Chondrocyte (in vitro differentiated cells): ENCODE measurements around the gene EIF5. TPM values are rescaled to one million over a fixed set of nuclear protein-coding genes. Genes with fewer than 3 reads are reported as not detected.
"Not testable (repeated sequence)": the region's sequence is repeated elsewhere in the genome, so short reads cannot be mapped to it uniquely, and the experiment has no call there.

ENCODE experiments used
- DNase-seq: peaks from one replicate; pipeline ENCODE4 v3.0.0; 2021; ENCODE audit warnings: mixed read lengths, low spot score
- H3K27ac Mint-ChIP-seq: one replicate; pipeline ENCODE4 v1.8.0; 2021; ENCODE audit warnings: mild to moderate bottlenecking, moderate library complexity, mixed read lengths; ENCODE audit not compliant: unreplicated experiment
- H3K27me3 Mint-ChIP-seq: 2 replicates; pipeline ENCODE4 v1.8.0; 2021; ENCODE audit warnings: low read depth, mixed read lengths
- H3K36me3 Mint-ChIP-seq: 2 replicates; pipeline ENCODE4 v1.8.0; 2021; ENCODE audit warnings: low read depth, mixed read lengths
- H3K4me1 Mint-ChIP-seq: 2 replicates; pipeline ENCODE4 v1.8.0; 2021; ENCODE audit warnings: low read depth, mild to moderate bottlenecking, mixed read lengths
- H3K4me3 Mint-ChIP-seq: one replicate; pipeline ENCODE4 v1.8.0; 2021; ENCODE audit warnings: mild to moderate bottlenecking, moderate library complexity, mixed read lengths; ENCODE audit not compliant: unreplicated experiment
- H3K9me3 Mint-ChIP-seq: 2 replicates; pipeline ENCODE4 v1.8.0; 2021; ENCODE audit warnings: low read depth, mixed read lengths
- CTCF ChIP-seq: fragments of 200-600 bp; sonication (generic); IDR thresholded peaks from 2 replicates; pipeline ENCODE4 v1.5.0; 2021; ENCODE audit warnings: antibody characterized with exemption, mild to moderate bottlenecking, moderate library complexity
- total RNA-seq: library from RNA; stranded (reverse); gene quantifications from 3 replicates; pipeline ENCODE4 v1.2.1, GENCODE V29; 2021

Gene EIF5
- total RNA-seq, 1 donor from 2014 or later = 212 TPM

- no peaks in the 10 kb centered on the region for H3K4me1 Mint-ChIP-seq
- no peak overlapping the region for H3K27ac Mint-ChIP-seq
- no peak for DNase-seq
- H3K27me3 Mint-ChIP-seq = no peaks in the 10 kb centered on the region
- H3K36me3 Mint-ChIP-seq = no peaks in the 10 kb centered on the region
- no peaks in the 10 kb centered on the region for H3K9me3 Mint-ChIP-seq
- TF ChIP-seq CTCF = no peak
- H3K4me3 Mint-ChIP-seq = no peak overlapping the region
Measured at GRCh38 chr14:103354141-103354540, 20.1 kb downstream of the EIF5 start.

- Mint-ChIP-seq H3K9me3 (no peaks in the 10 kb centered on the region), H3K27ac (no peak overlapping the region), H3K27me3 (no peaks in the 10 kb centered on the region), H3K4me3 (no peak overlapping the region), H3K36me3 (no peaks in the 10 kb centered on the region), H3K4me1 (no peaks in the 10 kb centered on the region)
- no peak for TF ChIP-seq CTCF
- no peak for DNase-seq
Measured at GRCh38 chr14:103356024-103356682, 22.1 kb downstream of the EIF5 start.

- H3K27ac Mint-ChIP-seq, H3K4me3 Mint-ChIP-seq, H3K27me3 Mint-ChIP-seq, H3K36me3 Mint-ChIP-seq, H3K9me3 Mint-ChIP-seq, DNase-seq, H3K4me1 Mint-ChIP-seq: not testable (repeated sequence)
Measured at GRCh38 chr14:103357552-103357951, 23.5 kb downstream of the EIF5 start.

GRCh38 chr14:103360548-103360947 is 26.5 kb downstream of the EIF5 start:
- Mint-ChIP-seq H3K4me3 (no peak overlapping the region), H3K27me3 (no peaks in the 10 kb centered on the region), H3K27ac (no peak overlapping the region), H3K4me1 (peaks cover 3% of the 10 kb centered on the region), H3K36me3 (peaks cover 15% of the 10 kb centered on the region), H3K9me3 (peaks cover 24% of the 10 kb centered on the region)
- no peak for DNase-seq
- TF ChIP-seq CTCF = no peak

- peaks cover 24% of the 10 kb centered on the region for H3K9me3 Mint-ChIP-seq
- H3K36me3 Mint-ChIP-seq = peaks cover 15% of the 10 kb centered on the region
- no peaks in the 10 kb centered on the region for H3K27me3 Mint-ChIP-seq
- peak overlapping the region; percentile 74 for H3K27ac Mint-ChIP-seq
- H3K4me3 Mint-ChIP-seq = no peak overlapping the region
- no peak for DNase-seq
- peaks cover 3% of the 10 kb centered on the region for H3K4me1 Mint-ChIP-seq
- no peak for TF ChIP-seq CTCF
Measured at GRCh38 chr14:103361867-103362266, 27.8 kb downstream of the EIF5 start.

- Mint-ChIP-seq H3K4me3 (no peak overlapping the region), H3K36me3 (peaks cover 15% of the 10 kb centered on the region), H3K27me3 (no peaks in the 10 kb centered on the region), H3K9me3 (peaks cover 24% of the 10 kb centered on the region), H3K4me1 (peaks cover 3% of the 10 kb centered on the region), H3K27ac (no peak overlapping the region)
- TF ChIP-seq CTCF = no peak
- DNase-seq = no peak
Measured at GRCh38 chr14:103362780-103363179, 28.7 kb downstream of the EIF5 start.
